ENCODE results near the gene SULT1C2. TPM values are rescaled to one million over a fixed set of nuclear protein-coding genes. Genes with fewer than 3 reads are reported as not detected.
A peak's percentile ranks its signal among the peaks of the same experiment; 100 is the strongest.

The SULT1C2 gene
- total and polyA plus RNA-seq, 2 of the 13 experiments (the other 11 are each of a cell fraction or from before 2014, with no cell fraction given) = 4.0 to 6.2 TPM

DNA sequence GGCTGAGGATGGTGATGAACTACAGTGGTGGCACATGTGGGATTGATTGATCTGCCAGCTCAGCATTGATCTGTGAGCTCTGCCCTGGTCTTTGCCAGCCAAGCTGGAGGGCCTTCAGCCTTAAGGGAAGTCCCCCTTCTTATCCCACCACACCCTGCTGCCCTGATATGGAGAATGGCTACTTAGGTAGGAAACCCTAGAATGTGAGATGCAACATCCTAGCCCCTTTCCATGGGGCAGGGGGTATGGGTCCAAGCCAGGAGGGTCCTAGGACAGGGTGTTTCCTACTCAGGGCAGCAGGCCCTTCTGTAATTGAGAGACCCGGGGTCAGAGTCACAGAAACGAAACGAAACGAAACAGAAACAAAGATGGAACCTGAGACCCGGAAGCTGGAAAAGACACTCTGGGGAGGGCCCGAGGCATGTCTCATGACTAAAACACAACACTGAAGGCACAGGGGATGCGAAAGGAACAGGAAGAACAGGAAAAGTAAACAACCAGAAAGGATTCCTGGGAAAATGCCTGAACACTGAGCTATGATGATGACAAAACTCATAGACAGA lies 16.9 kb upstream of the SULT1C2 start (continued):
- no peak for TF ChIP-seq PRPF4 (IDR thresholded peaks at IDR 0.05; ENCODE audit: low read depth, low read length, poor library complexity, severe bottlenecking)
- peak; percentile 93 for TF ChIP-seq KAT8 (CRISPR knock-in tag; IDR thresholded peaks at IDR 0.05)
- peak; percentile 99 for TF ChIP-seq IRF2 (CRISPR knock-in tag; IDR thresholded peaks at IDR 0.05)
- no peak for TF ChIP-seq ZNF772 (CRISPR knock-in tag; IDR thresholded peaks at IDR 0.05)
- no peak for TF ChIP-seq HHEX (CRISPR knock-in tag; IDR thresholded peaks at IDR 0.05)
- no peak for TF ChIP-seq TOE1 (CRISPR knock-in tag; IDR thresholded peaks at IDR 0.05)
- no peak for TF ChIP-seq XBP1 (CRISPR knock-in tag; IDR thresholded peaks at IDR 0.05)
- no peak for TF ChIP-seq ZNF891 (CRISPR knock-in tag; IDR thresholded peaks at IDR 0.05)
- TF ChIP-seq ZNF558 (CRISPR knock-in tag; IDR thresholded peaks at IDR 0.05; ENCODE audit: borderline replicate concordance) = no peak
- no peak for TF ChIP-seq TRIM24 (CRISPR knock-in tag; IDR thresholded peaks at IDR 0.05)
- TF ChIP-seq KDM2A (CRISPR knock-in tag; IDR thresholded peaks at IDR 0.05; ENCODE audit: borderline replicate concordance, low read depth) = no peak
- TF ChIP-seq, protein P1, sequence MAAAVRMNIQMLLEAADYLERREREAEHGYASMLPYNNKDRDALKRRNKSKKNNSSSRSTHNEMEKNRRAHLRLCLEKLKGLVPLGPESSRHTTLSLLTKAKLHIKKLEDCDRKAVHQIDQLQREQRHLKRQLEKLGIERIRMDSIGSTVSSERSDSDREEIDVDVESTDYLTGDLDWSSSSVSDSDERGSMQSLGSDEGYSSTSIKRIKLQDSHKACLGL (CRISPR knock-in tag; IDR thresholded peaks at IDR 0.05) = no peak
- TF ChIP-seq, protein P2, sequence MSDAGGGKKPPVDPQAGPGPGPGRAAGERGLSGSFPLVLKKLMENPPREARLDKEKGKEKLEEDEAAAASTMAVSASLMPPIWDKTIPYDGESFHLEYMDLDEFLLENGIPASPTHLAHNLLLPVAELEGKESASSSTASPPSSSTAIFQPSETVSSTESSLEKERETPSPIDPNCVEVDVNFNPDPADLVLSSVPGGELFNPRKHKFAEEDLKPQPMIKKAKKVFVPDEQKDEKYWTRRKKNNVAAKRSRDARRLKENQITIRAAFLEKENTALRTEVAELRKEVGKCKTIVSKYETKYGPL (CRISPR knock-in tag; IDR thresholded peaks at IDR 0.05) = no peak
- no peak for TF ChIP-seq SRSF1 (optimal IDR thresholded peaks at IDR 0.05; ENCODE audit: low read depth, low read length)
- no peak for TF ChIP-seq PTBP1 (IDR thresholded peaks at IDR 0.05; ENCODE audit: low read depth, low read length, poor library complexity, severe bottlenecking)
- no peak for TF ChIP-seq ZNF569 (CRISPR knock-in tag; IDR thresholded peaks at IDR 0.05; ENCODE audit: borderline replicate concordance)
- no peak for TF ChIP-seq MIER2 (CRISPR knock-in tag; IDR thresholded peaks at IDR 0.05)
- TF ChIP-seq, protein P3, sequence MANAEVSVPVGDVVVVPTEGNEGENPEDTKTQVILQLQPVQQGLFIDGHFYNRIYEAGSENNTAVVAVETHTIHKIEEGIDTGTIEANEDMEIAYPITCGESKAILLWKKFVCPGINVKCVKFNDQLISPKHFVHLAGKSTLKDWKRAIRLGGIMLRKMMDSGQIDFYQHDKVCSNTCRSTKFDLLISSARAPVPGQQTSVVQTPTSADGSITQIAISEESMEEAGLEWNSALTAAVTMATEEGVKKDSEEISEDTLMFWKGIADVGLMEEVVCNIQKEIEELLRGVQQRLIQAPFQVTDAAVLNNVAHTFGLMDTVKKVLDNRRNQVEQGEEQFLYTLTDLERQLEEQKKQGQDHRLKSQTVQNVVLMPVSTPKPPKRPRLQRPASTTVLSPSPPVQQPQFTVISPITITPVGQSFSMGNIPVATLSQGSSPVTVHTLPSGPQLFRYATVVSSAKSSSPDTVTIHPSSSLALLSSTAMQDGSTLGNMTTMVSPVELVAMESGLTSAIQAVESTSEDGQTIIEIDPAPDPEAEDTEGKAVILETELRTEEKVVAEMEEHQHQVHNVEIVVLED (CRISPR knock-in tag; IDR thresholded peaks at IDR 0.05; ENCODE audit: borderline replicate concordance) = no peak
- TF ChIP-seq ZMYM3 (CRISPR knock-in tag; IDR thresholded peaks at IDR 0.05) = peak; percentile 99
- no peak for TF ChIP-seq TBX2 (CRISPR knock-in tag; IDR thresholded peaks at IDR 0.05; ENCODE audit: borderline replicate concordance)
- TF ChIP-seq, protein P4, sequence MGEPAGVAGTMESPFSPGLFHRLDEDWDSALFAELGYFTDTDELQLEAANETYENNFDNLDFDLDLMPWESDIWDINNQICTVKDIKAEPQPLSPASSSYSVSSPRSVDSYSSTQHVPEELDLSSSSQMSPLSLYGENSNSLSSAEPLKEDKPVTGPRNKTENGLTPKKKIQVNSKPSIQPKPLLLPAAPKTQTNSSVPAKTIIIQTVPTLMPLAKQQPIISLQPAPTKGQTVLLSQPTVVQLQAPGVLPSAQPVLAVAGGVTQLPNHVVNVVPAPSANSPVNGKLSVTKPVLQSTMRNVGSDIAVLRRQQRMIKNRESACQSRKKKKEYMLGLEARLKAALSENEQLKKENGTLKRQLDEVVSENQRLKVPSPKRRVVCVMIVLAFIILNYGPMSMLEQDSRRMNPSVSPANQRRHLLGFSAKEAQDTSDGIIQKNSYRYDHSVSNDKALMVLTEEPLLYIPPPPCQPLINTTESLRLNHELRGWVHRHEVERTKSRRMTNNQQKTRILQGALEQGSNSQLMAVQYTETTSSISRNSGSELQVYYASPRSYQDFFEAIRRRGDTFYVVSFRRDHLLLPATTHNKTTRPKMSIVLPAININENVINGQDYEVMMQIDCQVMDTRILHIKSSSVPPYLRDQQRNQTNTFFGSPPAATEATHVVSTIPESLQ (CRISPR knock-in tag; conservative IDR thresholded peaks at IDR 0.05) = no peak
- TF ChIP-seq MXI1 (IDR thresholded peaks at IDR 0.05; ENCODE audit: borderline replicate concordance, low read depth, low read length) = peak; percentile 49; the same call in 1 of the 3 replicates
- TF ChIP-seq ZFP36 (IDR thresholded peaks at IDR 0.05; ENCODE audit: borderline replicate concordance, low read depth, low read length, partially characterized antibody) = no peak
- TF ChIP-seq HOXA9 (CRISPR knock-in tag; IDR thresholded peaks at IDR 0.05; ENCODE audit: borderline replicate concordance) = no peak
- no peak for TF ChIP-seq TCF7L2 (IDR thresholded peaks at IDR 0.05; ENCODE audit: low read depth, low read length)
- no peak for TF ChIP-seq GPN1 (CRISPR knock-in tag; IDR thresholded peaks at IDR 0.05; ENCODE audit: borderline replicate concordance)
- TF ChIP-seq SMYD3 (CRISPR knock-in tag; IDR thresholded peaks at IDR 0.05) = no peak
